AML-193 (cell line): ENCODE data around the gene SART1.
A peak's percentile ranks its signal among the peaks of the same experiment; 100 is the strongest.
"Not testable (repeated sequence)": the region's sequence is repeated elsewhere in the genome, so short reads cannot be mapped to it uniquely, and the experiment has no call there.

Experiments
- DNase-seq, 2 experiments: peaks; one replicate each; lab custom pipeline; 2025; lab: John Stamatoyannopoulos, UW

SART1 gene

DNA sequence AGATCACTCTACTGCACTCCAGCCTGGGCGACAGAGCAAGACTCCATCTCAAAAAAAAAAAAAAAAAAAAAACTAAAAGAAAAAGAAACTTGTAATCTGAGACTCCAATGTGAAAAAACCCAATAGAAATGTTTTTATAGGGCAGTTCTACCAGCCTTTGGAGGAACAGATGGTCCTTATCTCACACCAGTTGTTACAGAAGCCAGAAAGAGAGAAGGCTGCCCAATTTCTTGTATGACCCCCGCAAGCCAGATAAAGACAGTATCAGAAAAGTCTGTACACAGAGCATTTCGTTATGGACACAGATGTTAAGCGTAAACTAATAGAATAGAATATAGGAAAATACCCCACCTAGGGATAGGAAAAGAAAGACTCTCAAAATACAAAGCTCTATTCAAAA, 27.5 kb upstream of the SART1 start:
- DNase-seq: no peak

DNA sequence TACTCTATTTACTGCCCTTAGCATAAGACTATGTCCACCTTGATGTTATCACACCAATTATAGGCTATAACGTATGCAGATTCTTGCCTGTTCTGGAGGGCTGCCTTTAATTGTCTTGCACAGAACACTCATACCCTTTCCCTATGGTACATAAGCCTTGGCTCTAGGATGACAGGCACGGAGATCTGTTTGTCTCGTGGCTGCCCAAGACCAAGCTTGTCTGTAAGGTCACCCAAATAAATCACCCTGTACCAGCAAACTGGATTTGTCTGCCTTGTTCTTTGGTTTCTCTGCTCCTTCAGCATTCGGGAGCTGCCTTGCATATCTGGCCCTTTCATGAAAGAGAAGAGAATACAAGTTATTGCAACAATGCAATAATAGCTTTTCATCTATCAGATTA, 23.8 kb upstream of the SART1 start:
- no peak for DNase-seq

DNA sequence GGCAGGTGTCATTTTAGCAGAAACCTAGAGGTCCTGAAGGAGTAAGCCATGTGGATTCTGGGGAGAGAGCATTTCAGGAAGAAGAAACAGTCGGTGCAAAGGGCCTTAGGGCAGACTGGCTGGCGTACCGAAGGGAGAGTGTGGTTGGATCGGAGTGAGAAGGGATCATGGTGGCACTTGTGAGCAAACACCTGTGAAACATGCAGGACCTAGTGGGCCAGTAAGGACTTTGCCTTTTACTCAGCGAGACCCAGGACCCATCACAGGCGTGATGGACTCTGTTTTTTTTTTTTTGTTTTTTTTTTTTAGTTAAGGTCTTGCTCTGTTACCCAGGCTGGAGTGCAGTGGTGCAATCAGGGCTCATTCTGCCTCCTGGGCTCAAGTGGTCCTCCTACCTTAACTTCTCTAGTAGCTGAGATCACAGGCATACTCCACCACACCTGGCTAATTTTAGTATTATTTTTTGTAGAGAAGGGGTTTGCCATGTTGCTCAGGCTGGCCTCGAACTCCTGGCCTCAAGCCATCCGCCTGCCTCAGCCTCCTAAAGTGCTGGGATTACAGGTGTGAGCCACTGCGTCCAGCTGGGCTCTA, 19.7 kb upstream of the SART1 start:
- peak in 1 of 2 experiments; percentile 39 for DNase-seq

DNA sequence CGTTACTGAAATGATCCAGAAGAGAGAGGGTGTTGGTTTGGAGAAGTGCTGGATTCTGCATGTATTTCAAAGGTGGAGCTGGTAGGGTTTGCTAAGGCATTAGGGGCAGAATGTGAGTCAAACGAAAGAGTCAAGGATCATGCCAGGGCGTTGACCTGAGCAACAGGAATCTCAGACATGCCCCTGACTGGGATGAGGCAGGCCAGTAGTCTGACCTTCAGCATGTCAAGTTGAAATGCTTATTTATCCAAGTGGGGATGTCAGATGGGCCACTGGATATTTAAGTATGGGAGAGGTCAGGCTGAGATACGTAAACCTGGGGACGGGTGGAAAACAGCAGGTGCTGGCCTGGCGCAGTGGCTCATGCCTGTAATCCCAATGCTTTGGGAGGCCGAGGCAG, 19.0 kb upstream of the SART1 start:
- no peak for DNase-seq

DNA sequence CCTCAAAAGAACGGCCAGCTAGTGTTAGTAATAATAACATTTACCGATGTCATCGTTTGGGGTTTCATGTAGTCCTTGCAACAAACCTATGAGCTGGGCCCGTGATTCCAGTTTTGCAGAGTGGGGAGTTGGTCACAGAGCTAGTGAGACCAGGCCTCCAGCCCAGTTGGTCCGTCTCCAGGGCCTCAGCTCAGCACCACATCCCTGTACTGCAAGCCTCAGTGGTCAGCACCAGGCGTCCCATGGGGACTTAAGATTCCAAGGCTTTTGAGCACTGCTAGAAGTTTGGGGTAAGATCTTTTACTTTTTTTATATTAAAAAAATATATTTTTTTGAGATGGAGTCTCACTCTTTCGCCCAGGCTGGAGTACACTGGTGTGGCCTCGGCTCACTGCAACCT, 17.3 kb upstream of the SART1 start:
- no peak for DNase-seq

DNA sequence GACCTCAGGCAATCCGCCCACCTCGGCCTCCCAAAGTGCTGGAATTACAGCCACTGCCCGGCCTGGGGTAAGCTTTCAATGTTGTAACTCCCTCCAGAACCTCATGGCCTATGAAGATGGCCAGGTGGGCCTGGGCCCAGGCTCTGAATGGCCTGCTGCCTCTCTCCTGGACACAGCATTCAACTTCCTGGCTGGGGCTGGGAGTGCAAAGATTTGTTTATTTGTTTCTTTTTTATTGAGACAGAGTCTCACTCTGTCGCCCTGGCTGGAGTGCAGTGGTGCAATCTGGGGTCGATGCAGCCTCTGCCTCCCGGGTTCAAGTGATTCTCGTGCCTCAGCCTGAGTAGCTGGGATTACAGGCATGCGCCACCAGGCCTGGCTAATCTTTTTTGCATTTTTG, 16.8 kb upstream of the SART1 start:
- no peak for DNase-seq

DNA sequence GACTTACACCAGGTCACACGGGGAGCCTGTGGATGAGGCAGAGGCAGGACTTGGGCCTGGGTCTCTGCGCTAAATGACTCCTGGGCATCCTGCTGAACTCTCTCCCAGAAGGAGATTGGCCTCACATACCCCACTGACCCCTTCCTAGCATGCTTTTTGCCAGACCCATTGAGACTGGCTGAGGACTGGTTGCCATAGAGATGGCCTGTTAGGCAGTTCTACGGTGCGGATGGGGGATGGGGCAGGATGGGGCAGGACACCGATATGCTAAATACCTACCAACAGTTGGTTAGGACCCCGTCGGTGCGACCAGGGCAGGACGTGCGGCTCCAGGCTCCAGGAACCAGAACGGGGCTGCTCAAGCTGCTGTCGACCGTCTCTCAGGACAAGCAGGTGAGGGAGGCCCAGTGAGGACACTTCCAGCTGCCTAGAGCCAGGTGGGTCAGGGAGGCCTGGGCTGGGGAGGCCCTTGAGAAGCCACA, 16.1 kb upstream of the SART1 start, which contains the start of gene TSGA10IP:
Gene TSGA10IP, plus strand, starts transcription at position 51 of the 482 bp plus-strand sequence. Its CDS starts 196 bp downstream, at position 247.
- no peak for DNase-seq

DNA sequence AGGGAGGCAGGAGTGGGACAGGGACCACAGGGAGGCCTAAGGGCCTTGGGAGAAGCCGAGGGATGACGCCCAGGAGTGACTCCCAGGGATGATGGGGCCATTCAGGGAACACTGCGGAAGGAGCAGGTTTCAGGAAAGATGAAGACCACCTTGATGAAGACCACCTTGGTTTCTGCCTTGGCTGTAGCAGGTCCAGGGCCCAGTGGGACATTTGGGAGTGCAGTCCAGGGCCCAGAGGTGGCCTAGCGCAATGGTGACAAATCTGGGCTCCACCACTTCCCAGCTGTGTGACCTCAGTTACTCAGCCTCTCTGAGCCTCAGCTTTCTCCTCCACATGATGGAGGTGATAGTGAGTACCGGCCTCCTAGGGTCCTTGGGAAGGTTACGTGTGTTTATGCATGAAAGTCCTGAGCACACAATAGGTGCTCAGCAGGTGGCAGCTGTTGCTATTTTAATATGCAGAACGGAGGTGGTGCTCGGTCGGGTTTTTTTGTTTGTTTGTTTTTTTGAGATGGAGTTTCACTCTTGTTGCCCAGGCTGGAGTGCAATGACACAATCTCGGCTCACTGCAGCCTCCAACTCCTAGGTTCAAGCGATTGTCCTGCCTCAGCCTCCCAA, 15.5 kb upstream of the SART1 start:
- no peak for DNase-seq

DNA sequence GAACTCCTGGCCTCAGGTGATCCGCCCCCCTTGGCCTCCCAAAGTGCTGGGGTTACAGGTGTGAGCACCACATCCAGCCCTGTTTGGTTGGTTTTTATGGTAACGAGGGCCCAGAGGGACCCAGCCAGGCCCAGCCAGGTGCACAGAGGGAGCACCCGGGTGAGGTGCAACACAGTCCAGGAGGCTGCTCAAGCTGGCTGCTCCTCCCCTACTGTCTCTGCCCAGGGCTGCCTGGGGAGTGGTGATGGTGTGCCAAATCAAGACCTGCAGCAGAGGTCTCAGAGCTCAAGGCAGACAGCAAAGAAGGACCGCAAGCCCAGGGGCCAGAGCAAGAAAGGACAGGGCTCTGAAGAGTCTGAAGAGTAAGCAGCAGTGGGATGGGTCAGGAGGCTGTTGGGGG, 14.9 kb upstream of the SART1 start:
- no peak for DNase-seq

DNA sequence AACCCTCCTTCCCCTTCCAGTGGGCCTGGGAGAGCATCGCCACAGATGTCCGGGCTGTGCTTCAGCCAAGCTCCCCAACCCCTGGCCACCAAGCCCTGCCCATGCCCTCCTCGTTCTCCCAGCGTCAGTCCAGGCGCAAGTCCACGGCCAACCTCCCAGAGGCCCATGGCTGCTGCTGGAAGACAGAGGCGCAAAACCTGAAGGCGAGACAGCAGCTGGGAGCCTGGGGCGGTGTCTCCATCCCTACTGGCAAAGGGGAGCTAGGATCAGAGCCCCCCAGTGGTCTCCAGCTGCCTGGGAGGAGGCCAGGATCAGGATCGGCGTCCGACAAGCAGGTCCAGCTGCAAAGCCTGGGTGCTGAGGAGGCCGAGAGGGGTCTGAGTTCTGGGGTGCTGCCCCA, 14.4 kb upstream of the SART1 start:
- DNase-seq: no peak

DNA sequence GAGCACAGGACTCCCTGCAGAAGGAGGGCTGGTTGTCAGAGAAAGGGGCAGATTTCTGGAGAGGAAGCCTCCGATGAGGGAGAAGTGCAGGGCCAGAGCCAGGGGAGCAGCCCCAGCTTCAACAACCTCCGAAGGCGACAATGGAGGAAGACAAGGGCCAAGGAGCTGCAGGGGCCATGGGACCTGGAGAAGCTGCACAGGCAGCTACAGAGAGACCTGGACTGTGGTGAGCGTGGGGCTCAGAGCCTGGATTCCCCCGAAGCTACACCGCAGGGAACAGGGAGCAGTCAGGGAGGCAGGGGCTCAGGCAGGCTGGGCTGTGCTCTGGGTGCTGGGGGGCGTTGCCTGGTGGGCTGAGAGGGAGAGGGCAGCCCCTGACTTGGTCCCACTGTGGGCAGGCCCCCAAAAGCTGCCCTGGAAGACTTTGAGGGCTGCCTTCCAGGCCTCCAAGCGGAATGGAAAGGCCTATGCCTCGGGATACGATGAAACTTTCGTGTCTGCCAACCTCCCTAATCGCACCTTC, 13.9 kb upstream of the SART1 start:
- DNase-seq: no peak

DNA sequence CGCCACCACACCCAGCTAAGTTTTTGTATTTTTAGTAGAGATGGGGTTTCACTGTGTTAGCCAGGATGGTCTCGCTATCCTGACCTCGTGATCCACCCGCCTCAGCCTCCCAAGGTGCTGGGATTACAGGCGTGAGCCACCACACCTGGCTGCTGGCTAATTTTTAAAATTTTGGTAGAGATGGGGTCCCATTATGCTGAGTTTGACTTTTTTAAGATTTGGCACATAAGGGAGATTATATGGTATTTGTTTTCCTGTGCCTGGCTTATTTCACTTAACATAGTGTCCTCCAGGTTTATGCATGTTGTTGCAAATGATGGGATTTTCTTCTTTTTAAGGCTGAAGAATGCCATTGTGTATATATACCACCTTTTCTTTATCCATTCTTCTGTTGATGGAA, 10.8 kb upstream of the SART1 start:
- DNase-seq: not testable (repeated sequence)

DNA sequence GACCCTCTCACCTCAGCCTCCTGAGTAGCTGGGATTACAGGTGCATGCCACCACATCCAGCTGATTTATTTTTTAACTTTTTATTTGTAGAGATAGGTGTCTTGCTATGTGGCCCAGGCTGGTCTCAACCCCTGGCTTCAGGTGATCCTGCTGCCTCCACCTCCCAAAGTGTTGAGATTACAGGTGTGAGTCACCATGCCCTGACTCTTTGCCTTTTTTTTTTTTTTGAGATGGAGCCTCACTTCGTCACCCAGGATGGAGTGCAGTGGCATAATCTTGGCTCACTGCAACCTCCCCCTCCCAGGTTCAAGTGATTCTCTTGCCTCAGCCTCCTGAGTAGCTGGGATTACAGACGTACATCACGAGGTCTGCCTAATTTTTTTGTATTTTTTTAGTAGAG, 9.9 kb upstream of the SART1 start:
- not testable (repeated sequence) for DNase-seq

DNA sequence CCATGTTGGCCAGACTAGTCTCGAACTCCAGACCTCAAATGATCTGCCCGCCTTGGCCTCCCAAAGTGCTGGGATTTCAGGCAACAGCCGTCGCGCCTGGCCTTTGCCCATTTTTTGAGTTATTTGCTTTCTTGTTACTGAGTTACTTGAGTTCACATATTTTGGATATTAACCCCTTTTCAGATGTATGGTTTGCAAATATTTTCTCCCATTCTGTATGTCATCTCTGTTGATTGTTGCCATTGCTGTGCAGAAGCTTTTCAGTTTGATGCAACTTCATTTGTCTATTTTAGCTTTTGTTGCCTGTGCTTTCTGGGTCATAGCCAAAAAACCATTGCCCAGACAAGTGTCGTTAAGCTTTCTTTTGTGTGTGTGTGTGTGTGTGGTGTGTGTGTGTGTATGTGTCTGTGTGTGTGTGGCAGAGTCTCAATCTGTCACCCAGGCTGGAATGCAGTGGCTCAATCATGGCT, 9.4 kb upstream of the SART1 start:
- no peak for DNase-seq

DNA sequence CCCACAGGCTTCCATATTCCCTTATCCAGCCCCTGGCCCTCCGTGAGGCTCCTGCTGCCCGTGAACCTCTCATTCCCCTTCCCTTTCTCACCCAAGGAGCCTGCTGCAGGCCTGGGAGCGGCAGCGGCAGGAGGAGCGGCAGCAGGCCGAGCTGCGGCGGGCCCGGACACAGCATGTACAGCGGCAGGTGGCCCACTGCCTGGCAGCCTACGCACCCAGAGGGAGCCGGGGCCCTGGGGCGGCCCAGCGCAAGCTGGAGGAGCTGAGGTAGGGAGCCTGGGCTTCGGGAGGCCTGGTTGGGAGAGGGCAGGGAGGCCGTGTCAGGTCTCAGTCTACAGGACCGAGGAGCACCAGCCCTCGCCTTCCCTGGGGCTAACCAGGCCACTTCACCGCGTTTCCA, 8.1 kb upstream of the SART1 start:
- no peak for DNase-seq

DNA sequence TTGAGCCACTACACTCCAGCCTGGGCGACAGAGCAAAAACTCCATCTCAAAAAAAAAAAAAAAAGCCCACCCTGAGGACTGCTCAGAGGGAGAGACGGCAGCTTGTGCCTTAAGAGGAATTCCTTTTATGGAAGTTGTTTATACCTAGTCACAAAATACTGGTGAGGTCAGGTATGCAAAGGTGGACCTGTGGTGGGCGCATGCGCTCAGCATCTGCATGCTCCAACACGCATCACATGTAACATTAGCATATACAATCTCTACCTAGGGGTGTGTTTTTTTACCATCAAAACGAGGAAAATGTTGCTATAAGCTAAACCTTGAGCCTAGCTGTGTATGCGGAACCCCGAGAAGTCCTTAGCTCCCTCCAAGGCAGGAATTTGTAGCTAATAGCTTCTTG, 6.8 kb upstream of the SART1 start:
- no peak for DNase-seq

DNA sequence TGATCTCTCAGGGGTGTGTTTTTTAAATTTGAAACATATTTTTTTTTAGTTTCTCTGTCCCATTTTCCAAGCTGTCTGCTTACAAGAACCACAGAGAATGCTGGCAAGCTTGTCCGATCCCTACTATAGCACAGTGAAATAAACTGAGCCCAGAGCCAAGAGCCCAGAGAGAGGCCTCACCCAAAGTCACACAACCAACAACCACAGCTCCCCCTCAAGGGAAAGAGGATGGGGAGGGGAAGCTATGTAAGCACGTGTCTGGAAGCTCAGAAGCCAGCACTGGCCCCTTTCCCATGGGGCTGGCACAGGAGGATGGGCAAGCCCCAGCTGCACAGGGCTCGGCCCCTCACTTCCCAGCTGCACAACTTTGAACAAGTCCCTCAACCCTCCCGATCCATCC, 3.2 kb upstream of the SART1 start:
- DNase-seq: no peak

DNA sequence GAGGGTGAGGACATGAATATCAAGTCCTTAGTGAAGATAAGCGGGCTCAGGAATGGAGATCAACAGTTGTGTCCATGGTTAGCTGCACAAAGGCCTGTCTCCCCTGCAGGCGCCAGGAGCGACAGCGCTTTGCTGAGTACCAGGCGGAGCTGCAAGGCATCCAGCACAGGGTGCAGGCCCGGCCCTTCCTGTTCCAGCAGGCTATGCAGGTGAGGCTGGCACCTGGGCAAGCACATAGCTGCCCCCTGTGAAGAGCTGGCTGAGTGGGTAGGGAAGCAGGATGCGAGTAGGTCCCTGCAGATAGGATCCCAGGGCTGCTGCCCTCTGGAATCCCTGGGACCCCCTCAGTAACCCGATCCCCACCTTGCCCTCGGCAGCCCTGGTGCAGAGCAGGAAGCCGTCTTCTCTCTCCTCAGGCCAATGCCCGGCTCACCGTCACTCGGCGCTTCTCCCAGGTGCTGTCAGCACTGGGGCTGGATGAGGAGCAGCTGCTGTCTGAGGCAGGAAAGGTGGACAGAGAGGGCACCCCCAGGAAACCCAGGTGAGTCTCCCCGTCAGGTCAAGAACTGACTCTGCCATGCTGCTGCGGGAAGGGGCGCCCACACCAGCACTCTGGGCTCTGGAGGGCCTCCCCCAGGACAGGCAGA, 2.6 kb upstream of the SART1 start:
- DNase-seq: no peak

DNA sequence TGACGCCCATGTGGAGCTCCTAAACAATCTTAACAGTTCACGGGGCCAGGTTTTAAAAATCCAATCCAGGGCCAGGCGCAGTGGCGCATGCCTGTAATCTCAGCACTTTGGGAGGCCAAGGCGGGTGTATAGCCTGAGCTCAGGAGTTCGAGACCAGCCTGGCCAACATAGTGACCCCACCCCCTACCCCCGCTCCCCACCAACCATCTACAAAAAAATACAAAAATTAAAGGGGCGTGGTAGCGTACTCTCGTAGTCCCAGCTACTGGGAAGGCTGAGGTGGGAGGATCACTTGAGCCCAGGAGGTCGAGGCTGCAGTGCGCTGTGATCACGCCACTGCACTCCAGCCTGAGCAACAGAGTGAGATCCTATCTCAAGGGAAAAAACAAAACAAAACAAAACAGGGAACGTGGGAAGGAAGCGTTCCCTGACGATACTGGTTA, 689 bp upstream of the SART1 start:
- DNase-seq: no peak

DNA sequence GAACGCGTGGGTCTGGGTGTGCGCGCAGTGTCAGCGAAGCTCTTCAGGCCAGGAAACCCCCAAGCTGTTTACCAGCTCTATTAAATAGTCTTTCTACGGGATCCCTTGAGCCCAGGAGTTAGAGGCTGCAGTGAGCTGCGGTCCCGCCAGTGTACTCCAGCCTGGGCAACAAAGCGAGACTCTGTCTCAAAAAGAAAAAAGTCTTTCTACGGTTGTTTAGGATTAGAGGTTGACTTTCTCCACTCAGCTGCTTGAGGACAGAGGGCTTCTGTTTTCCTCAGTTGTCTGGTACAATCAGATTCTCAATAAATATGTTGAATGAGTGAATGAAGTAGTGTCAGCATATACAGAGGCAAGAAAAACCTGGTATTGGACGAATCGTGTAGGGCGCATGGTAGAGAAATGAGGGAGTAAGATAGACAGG, 619 bp downstream of the SART1 start:
- no peak for DNase-seq

DNA sequence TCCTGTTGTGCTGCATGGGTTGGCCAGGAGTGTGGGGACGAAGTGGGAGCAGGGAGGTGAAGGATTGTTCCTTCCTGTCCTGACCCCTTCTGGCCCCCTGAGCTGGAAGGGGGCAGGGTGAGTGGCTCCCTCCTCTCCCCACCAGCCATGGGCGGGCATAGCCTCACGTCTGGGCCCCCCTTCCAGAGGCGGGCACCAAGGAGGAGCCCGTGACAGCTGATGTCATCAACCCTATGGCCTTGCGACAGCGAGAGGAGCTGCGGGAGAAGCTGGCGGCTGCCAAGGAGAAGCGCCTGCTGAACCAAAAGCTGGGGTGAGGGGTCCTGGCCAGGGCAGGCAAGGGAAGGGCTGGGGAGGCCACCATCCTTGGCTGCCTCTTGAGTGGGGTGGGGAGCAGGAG, 3.4 kb downstream of the SART1 start:
- no peak for DNase-seq

DNA sequence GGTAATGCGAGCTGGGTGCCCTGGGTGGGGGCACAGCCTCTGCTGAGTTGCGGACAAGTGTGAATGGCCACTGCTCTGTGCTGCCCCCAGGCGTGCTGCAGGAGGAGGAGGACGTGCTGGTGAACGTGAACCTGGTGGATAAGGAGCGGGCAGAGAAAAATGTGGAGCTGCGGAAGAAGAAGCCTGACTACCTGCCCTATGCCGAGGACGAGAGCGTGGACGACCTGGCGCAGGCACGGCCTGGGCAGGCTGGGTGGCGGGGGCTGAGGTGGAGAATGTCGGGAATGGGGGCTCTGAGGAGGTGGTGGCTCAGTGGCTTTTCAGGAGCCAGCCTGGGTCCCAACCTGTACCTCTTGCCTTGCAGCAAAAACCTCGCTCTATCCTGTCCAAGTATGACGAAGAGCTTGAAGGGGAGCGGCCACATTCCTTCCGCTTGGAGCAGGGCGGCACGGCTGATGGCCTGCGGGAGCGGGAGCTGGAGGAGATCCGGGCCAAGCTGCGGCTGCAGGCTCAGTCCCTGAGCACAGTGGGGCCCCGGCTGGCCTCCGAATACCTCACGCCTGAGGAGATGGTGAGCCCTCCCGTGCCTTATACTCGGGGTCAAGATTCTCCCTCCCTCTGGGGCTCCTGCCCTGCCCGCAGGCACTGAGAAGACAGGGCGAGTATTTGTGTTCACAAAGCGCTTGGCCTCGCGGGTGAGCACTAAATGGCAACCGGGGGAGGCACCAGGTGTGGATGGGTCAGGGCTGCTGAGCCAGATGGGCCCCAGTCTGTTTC, 4.6 kb downstream of the SART1 start:
- DNase-seq: no peak
